Common myeloid progenitor, CD34-positive (primary cell): ENCODE measurements around the gene CHRNA1.

Source experiments
- CTCF ChIA-PET: fragments of 350-600 bp; sonication (Branson Sonifier 250); formaldehyde crosslinking; loops from one replicate; lab custom pipeline; 2021; ENCODE audit warnings: antibody characterized with exemption; lab: Charles Lee
- POLR2A ChIA-PET: fragments of 350-600 bp; sonication (Branson Sonifier 250); formaldehyde crosslinking; loops from one replicate; lab custom pipeline; 2021; ENCODE audit warnings: antibody characterized with exemption; lab: Charles Lee
- DNase-seq, 3 donors: peaks; one replicate each; pipeline versions ENCODE4 v3.0.0 to v3.0.0-alpha.2; 2013
- H3K27ac ChIP-seq, 2 experiments: 1 replicate in 1 of 2; 2 replicates in 1 of 2; pipeline ENCODE4 v1.7.0; 2013; ENCODE audit warnings: inconsistent platforms in 2 of 2, low read length in 2 of 2, mild to moderate bottlenecking in 2 of 2, low read depth in 1 of 2, moderate library complexity in 1 of 2; ENCODE audit not compliant: severe bottlenecking in 2 of 2, insufficient read depth in 1 of 2, poor library complexity in 1 of 2
- H3K27me3 ChIP-seq, 5 experiments: replicated peaks in 2 of 5; 1 replicate in 3 of 5; 2 replicates in 2 of 5; pipeline versions ENCODE4 v1.6.1 to v1.7.0; 2013; ENCODE audit warnings: low read length in 4 of 5, mild to moderate bottlenecking in 2 of 5, moderate library complexity in 2 of 5, inconsistent platforms in 1 of 5; ENCODE audit not compliant: insufficient read depth in 5 of 5, control insufficient read depth in 4 of 5
- H3K36me3 ChIP-seq, 4 experiments: 1 replicate in 2 of 4; 2 replicates in 2 of 4; pipeline versions ENCODE4 v1.6.1 to v1.7.0; 2013; ENCODE audit warnings: low read length in 3 of 4, control low read depth in 1 of 4, mild to moderate bottlenecking in 1 of 4; ENCODE audit not compliant: control insufficient read depth in 4 of 4, insufficient read depth in 4 of 4
- H3K4me1 ChIP-seq, 4 experiments: 1 replicate in 3 of 4; 2 replicates in 1 of 4; pipeline versions ENCODE4 v1.6.1 to v1.7.1; 2013; ENCODE audit warnings: low read length in 3 of 4, mild to moderate bottlenecking in 3 of 4, control low read depth in 1 of 4, inconsistent platforms in 1 of 4, moderate library complexity in 1 of 4; ENCODE audit not compliant: control insufficient read depth in 4 of 4, insufficient read depth in 4 of 4; ENCODE audit errors: control extremely low read depth in 1 of 4
- H3K4me3 ChIP-seq, 7 experiments: 1 replicate in 4 of 7; 2 replicates in 3 of 7; pipeline versions ENCODE4 v1.5.1 to v1.7.0; 2013; ENCODE audit warnings: mild to moderate bottlenecking in 7 of 7, low read length in 6 of 7, moderate library complexity in 6 of 7, inconsistent platforms in 2 of 7, low read depth in 2 of 7, control low read depth in 1 of 7; ENCODE audit not compliant: insufficient read depth in 4 of 7, control insufficient read depth in 1 of 7; ENCODE audit errors: extremely low read depth in 1 of 7
- H3K9me3 ChIP-seq, 5 experiments: 1 replicate in 4 of 5; 2 replicates in 1 of 5; pipeline versions ENCODE4 v1.6.1 to v1.7.1; 2013; ENCODE audit warnings: low read length in 4 of 5, mild to moderate bottlenecking in 2 of 5, inconsistent platforms in 1 of 5, low read depth in 1 of 5, moderate library complexity in 1 of 5; ENCODE audit not compliant: control insufficient read depth in 4 of 5, insufficient read depth in 2 of 5; ENCODE audit errors: control extremely low read depth in 1 of 5
- WGBS: methylation state at CpG from one replicate; pipeline ENCODE4 v1.1.5; 2013; ENCODE audit not compliant: insufficient coverage; 5-methylcytosine and 5-hydroxymethylcytosine counted together

CHRNA1 gene

GRCh38 chr2:174778085-174778981 lies 14.1 kb upstream of the CHRNA1 start:
- POLR2A ChIA-PET: no interaction called here
- CTCF ChIA-PET: interaction anchor here (1.2 kb wide), 1 partner anchor 77 kb away, joined by 4 read pairs; no protein-coding TSS in a partner anchor
- DNase-seq: peak; percentile 79 to 93 (median 92)
- no peak overlapping the region for H3K27ac ChIP-seq
- no peak overlapping the region for H3K4me3 ChIP-seq
- peaks cover 0 to 12% (median 11%) of the 10 kb centered on the region in 4 experiments for H3K4me1 ChIP-seq
- H3K27me3 ChIP-seq: peaks cover 0 to 8% (median 3%) of the 10 kb centered on the region in 5 experiments
- no peaks in the 10 kb centered on the region for H3K9me3 ChIP-seq
- WGBS: 51% methylated on average over 13 of the region's 13 CpGs
- no peaks in the 10 kb centered on the region for H3K36me3 ChIP-seq

GRCh38 chr2:174777347-174778084 lies 13.2 kb upstream of the CHRNA1 start:
- no peak for DNase-seq
- H3K4me3 ChIP-seq: no peak overlapping the region
- peaks cover 0 to 10% (median 3%) of the 10 kb centered on the region in 5 experiments for H3K27me3 ChIP-seq
- no peaks in the 10 kb centered on the region for H3K36me3 ChIP-seq
- ChIA-PET CTCF (interaction anchor here (1.2 to 1.3 kb wide), 2 partner anchors 27 to 76 kb away, joined by 4 read pairs; no protein-coding TSS in a partner anchor), POLR2A (no interaction called here)
- no peaks in the 10 kb centered on the region for H3K9me3 ChIP-seq
- WGBS: 99% methylated on average over 5 of the region's 5 CpGs
- peaks cover 0 to 12% (median 11%) of the 10 kb centered on the region in 4 experiments for H3K4me1 ChIP-seq
- no peak overlapping the region for H3K27ac ChIP-seq

- WGBS: 90% methylated on average over 2 of the region's 3 CpGs
Observed at GRCh38 chr2:174776675-174777074, 12.4 kb upstream of the CHRNA1 start.

GRCh38 chr2:174776223-174776622 lies 12.0 kb upstream of the CHRNA1 start:
- Histone ChIP-seq H3K4me3 (no peak overlapping the region), H3K36me3 (no peaks in the 10 kb centered on the region), H3K27ac (no peak overlapping the region), H3K27me3 (peaks cover 0 to 15% (median 3%) of the 10 kb centered on the region in 5 experiments), H3K9me3 (no peaks in the 10 kb centered on the region), H3K4me1 (peaks cover 0 to 13% (median 11%) of the 10 kb centered on the region in 4 experiments)
- DNase-seq: peak in 1 of 3 donors; percentile 20
- ChIA-PET CTCF (interaction anchor here (0.7 to 8.1 kb wide), 5 partner anchors 12 to 209 kb away, joined by 3 to 87 read pairs (median 4); partner anchors contain the start of gene CHRNA1), POLR2A (no interaction called here)
- 88% methylated on average over 4 of the region's 6 CpGs for WGBS

More at GRCh38 chr2:174776675-174777074, 12.4 kb upstream of the CHRNA1 start:
- no peak for DNase-seq
- ChIA-PET CTCF (interaction anchor here (0.7 to 1.3 kb wide), 2 partner anchors 12 to 26 kb away, joined by 3 to 4 read pairs; partner anchors contain the start of gene CHRNA1), POLR2A (no interaction called here)
- Histone ChIP-seq H3K9me3 (no peaks in the 10 kb centered on the region), H3K36me3 (no peaks in the 10 kb centered on the region), H3K27me3 (peaks cover 0 to 15% (median 3%) of the 10 kb centered on the region in 5 experiments), H3K4me1 (peaks cover 0 to 12% (median 11%) of the 10 kb centered on the region in 4 experiments), H3K4me3 (no peak overlapping the region), H3K27ac (no peak overlapping the region)

- peaks cover 0 to 13% (median 11%) of the 10 kb centered on the region in 4 experiments for H3K4me1 ChIP-seq
- 84% methylated on average over 4 of the region's 5 CpGs for WGBS
- no peaks in the 10 kb centered on the region for H3K9me3 ChIP-seq
- CTCF ChIA-PET: interaction anchor here (0.8 to 8.1 kb wide), 10 partner anchors 10 to 214 kb away, joined by 3 to 87 read pairs (median 4); no protein-coding TSS in a partner anchor
- no peak overlapping the region for H3K27ac ChIP-seq
- peaks cover 0 to 16% (median 3%) of the 10 kb centered on the region in 5 experiments for H3K27me3 ChIP-seq
- no peak overlapping the region for H3K4me3 ChIP-seq
- POLR2A ChIA-PET: no interaction called here
- no peaks in the 10 kb centered on the region for H3K36me3 ChIP-seq
- peak in 2 of 3 donors; percentile 13 to 39 for DNase-seq
Observed at GRCh38 chr2:174775571-174775980, 11.3 kb upstream of the CHRNA1 start.

GRCh38 chr2:174774886-174775285 lies 10.6 kb upstream of the CHRNA1 start:
- ChIA-PET CTCF (interaction anchor here (0.9 to 8.1 kb wide), 10 partner anchors 11 to 215 kb away, joined by 3 to 87 read pairs (median 4); no protein-coding TSS in a partner anchor), POLR2A (no interaction called here)
- 100% methylated on average over 2 of the region's 4 CpGs for WGBS
- no peak overlapping the region for H3K4me3 ChIP-seq
- H3K9me3 ChIP-seq: no peaks in the 10 kb centered on the region
- DNase-seq: no peak
- H3K36me3 ChIP-seq: no peaks in the 10 kb centered on the region
- no peak overlapping the region for H3K27ac ChIP-seq
- peaks cover 0 to 13% (median 11%) of the 10 kb centered on the region in 4 experiments for H3K4me1 ChIP-seq
- peaks cover 0 to 13% (median 3%) of the 10 kb centered on the region in 5 experiments for H3K27me3 ChIP-seq
